ENCODE data around the gene FILIP1L. TPM values are rescaled to one million over a fixed set of nuclear protein-coding genes. Genes with fewer than 3 reads are reported as not detected.
A peak's percentile ranks its signal among the peaks of the same experiment; 100 is the strongest.

Gene FILIP1L
- polyA plus RNA-seq, 1 donor (not counting 4 experiments of a cell fraction or from before 2014, with no cell fraction given), result 14.7 TPM

DNA sequence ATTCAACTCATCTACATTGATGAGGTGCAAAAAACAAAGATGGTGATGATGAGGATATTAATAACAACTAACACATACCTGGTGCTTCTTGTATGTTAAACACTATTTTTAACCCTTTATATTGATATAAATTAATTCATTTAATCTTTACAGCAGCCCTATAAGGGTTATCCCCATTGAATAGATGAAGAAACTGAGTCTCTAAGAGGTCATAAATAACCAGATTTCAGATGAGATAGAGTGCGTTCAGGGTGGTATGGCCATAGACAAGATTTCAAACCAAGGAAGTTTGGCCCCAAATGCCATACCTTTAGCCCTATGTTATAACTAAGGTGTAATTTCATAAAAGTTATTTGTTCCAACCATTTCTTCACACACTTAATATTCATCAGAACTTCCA is 214.1 kb downstream of the FILIP1L start:
- TF ChIP-seq, protein P1, sequence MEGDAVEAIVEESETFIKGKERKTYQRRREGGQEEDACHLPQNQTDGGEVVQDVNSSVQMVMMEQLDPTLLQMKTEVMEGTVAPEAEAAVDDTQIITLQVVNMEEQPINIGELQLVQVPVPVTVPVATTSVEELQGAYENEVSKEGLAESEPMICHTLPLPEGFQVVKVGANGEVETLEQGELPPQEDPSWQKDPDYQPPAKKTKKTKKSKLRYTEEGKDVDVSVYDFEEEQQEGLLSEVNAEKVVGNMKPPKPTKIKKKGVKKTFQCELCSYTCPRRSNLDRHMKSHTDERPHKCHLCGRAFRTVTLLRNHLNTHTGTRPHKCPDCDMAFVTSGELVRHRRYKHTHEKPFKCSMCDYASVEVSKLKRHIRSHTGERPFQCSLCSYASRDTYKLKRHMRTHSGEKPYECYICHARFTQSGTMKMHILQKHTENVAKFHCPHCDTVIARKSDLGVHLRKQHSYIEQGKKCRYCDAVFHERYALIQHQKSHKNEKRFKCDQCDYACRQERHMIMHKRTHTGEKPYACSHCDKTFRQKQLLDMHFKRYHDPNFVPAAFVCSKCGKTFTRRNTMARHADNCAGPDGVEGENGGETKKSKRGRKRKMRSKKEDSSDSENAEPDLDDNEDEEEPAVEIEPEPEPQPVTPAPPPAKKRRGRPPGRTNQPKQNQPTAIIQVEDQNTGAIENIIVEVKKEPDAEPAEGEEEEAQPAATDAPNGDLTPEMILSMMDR (optimal IDR thresholded peaks at IDR 0.05 in 1 of 3, IDR thresholded peaks at IDR 0.05 in 1 of 3, conservative IDR thresholded peaks at IDR 0.05 in 1 of 3; ENCODE audit: extremely low read depth in 1 of 3, insufficient read depth in 2 of 3, low read length in 3 of 3), result no peak
- no peak for TF ChIP-seq EZH2 (IDR thresholded peaks at IDR 0.05; ENCODE audit: low read length)
- no peak overlapping the region for H3K4me2 ChIP-seq (ENCODE audit: control insufficient read depth, extremely low read depth, insufficient read depth, low read depth, low read length)
- peak overlapping the region; percentile 97 for H3K27ac ChIP-seq (ENCODE audit: control insufficient read depth, insufficient read depth, low read length)
- peaks cover 49% of the 10 kb centered on the region for H3K4me1 ChIP-seq (ENCODE audit: control insufficient read depth, extremely low read depth, insufficient read depth, low read length)
- H3K4me3 ChIP-seq (ENCODE audit: control insufficient read depth in 2 of 3, extremely low read depth in 1 of 3, insufficient read depth in 2 of 3, low read depth in 1 of 3, low read length in 3 of 3), result no peak overlapping the region
- dilution Hi-C loops (cut with MboI; ENCODE audit: extremely low pct_ligation_motif_present, low sequenced_read_pairs), result no loop called here
- H4K20me1 ChIP-seq (ENCODE audit: control insufficient read depth, extremely low read depth, insufficient read depth, low read length), result no peaks in the 10 kb centered on the region
- DNase-seq (ENCODE audit: low read depth, low spot score) (no peak), FAIRE-seq (no peak)
- H3K27me3 ChIP-seq (ENCODE audit: control insufficient read depth, extremely low read depth, insufficient read depth, low read length), result no peaks in the 10 kb centered on the region
- no peaks in the 10 kb centered on the region for H3K9me1 ChIP-seq (ENCODE audit: control insufficient read depth, extremely low read depth, insufficient read depth, low read length)
- peak overlapping the region; percentile 64 for H3K9ac ChIP-seq (ENCODE audit: control insufficient read depth, extremely low read depth, insufficient read depth, low read length)
- no peaks in the 10 kb centered on the region for H3K36me3 ChIP-seq (ENCODE audit: control insufficient read depth in 2 of 2, extremely low read depth in 1 of 2, insufficient read depth in 2 of 2, low read length in 2 of 2)
- H3K79me2 ChIP-seq (ENCODE audit: control insufficient read depth, insufficient read depth, low read length), result peaks cover 4% of the 10 kb centered on the region
- no peaks in the 10 kb centered on the region for H3K9me3 ChIP-seq (ENCODE audit: control insufficient read depth, low read depth, low read length)
- peak overlapping the region; percentile 27 for H2AFZ ChIP-seq (ENCODE audit: control insufficient read depth, low read length)

DNA sequence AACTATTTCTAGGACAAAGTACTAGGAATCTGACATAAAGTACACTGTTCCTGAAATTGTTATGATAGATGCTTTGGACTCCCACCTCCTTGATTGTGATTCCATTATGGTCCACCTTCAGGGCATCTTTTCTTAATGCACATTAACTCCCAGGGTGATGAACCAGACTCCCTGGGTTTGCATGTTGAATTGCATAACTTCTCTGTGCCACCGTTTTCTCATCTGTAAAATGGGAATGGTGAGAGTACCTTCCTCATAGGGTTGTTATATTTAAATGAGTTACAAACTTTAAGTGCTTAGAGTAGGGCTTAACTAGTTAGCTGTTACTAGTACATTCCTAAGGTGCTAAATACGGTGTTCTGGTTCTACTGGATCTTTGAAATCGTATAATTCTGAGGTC is 214.7 kb downstream of the FILIP1L start:
- DNase-seq (ENCODE audit: low read depth, low spot score) (no peak), FAIRE-seq (no peak)
- no peak overlapping the region for H2AFZ ChIP-seq (ENCODE audit: control insufficient read depth, low read length)
- no peak overlapping the region for H3K9ac ChIP-seq (ENCODE audit: control insufficient read depth, extremely low read depth, insufficient read depth, low read length)
- H3K9me1 ChIP-seq (ENCODE audit: control insufficient read depth, extremely low read depth, insufficient read depth, low read length), result no peaks in the 10 kb centered on the region
- dilution Hi-C loops (cut with MboI; ENCODE audit: extremely low pct_ligation_motif_present, low sequenced_read_pairs), result no loop called here
- H3K4me3 ChIP-seq (ENCODE audit: control insufficient read depth in 2 of 3, extremely low read depth in 1 of 3, insufficient read depth in 2 of 3, low read depth in 1 of 3, low read length in 3 of 3), result no peak overlapping the region
- H3K27me3 ChIP-seq (ENCODE audit: control insufficient read depth, extremely low read depth, insufficient read depth, low read length), result no peaks in the 10 kb centered on the region
- no peak for TF ChIP-seq EZH2 (IDR thresholded peaks at IDR 0.05; ENCODE audit: low read length)
- TF ChIP-seq, protein P1 (optimal IDR thresholded peaks at IDR 0.05 in 1 of 3, IDR thresholded peaks at IDR 0.05 in 1 of 3, conservative IDR thresholded peaks at IDR 0.05 in 1 of 3; ENCODE audit: extremely low read depth in 1 of 3, insufficient read depth in 2 of 3, low read length in 3 of 3), result no peak
- no peaks in the 10 kb centered on the region for H4K20me1 ChIP-seq (ENCODE audit: control insufficient read depth, extremely low read depth, insufficient read depth, low read length)
- H3K4me2 ChIP-seq (ENCODE audit: control insufficient read depth, extremely low read depth, insufficient read depth, low read depth, low read length), result no peak overlapping the region
- H3K79me2 ChIP-seq (ENCODE audit: control insufficient read depth, insufficient read depth, low read length), result peaks cover 4% of the 10 kb centered on the region
- H3K27ac ChIP-seq (ENCODE audit: control insufficient read depth, insufficient read depth, low read length), result no peak overlapping the region
- H3K4me1 ChIP-seq (ENCODE audit: control insufficient read depth, extremely low read depth, insufficient read depth, low read length), result peaks cover 50% of the 10 kb centered on the region
- H3K36me3 ChIP-seq (ENCODE audit: control insufficient read depth in 2 of 2, extremely low read depth in 1 of 2, insufficient read depth in 2 of 2, low read length in 2 of 2), result no peaks in the 10 kb centered on the region
- H3K9me3 ChIP-seq (ENCODE audit: control insufficient read depth, low read depth, low read length), result no peaks in the 10 kb centered on the region

All from keratinocyte (primary cell).